Immature natural killer cell (primary cell): ENCODE measurements around the gene CFAP53. TPM values are rescaled to one million over a fixed set of nuclear protein-coding genes. Genes with fewer than 3 reads are reported as not detected.
"Not testable (repeated sequence)": the region's sequence is repeated elsewhere in the genome, so short reads cannot be mapped to it uniquely, and the experiment has no call there.

Source experiments
- DNase-seq, 3 donors: peaks; one replicate each; pipeline ENCODE4 v3.0.0; 2022; ENCODE audit warnings: mixed read lengths in 1 of 3
- H3K27ac Mint-ChIP-seq, 6 donors: one replicate each; pipeline ENCODE4 v1.8.0; 2020; ENCODE audit warnings: mixed read lengths in 6 of 6, mild to moderate bottlenecking in 5 of 6, inconsistent platforms in 4 of 6, moderate library complexity in 3 of 6
- H3K27me3 Mint-ChIP-seq, 3 donors: one replicate each; pipeline ENCODE4 v1.8.0; 2020 to 2021; ENCODE audit warnings: low read depth in 3 of 3, mild to moderate bottlenecking in 3 of 3, mixed read lengths in 3 of 3, moderate library complexity in 3 of 3, inconsistent platforms in 1 of 3
- H3K36me3 Mint-ChIP-seq, 3 donors: one replicate each; pipeline ENCODE4 v1.8.0; 2020; ENCODE audit warnings: mixed read lengths in 3 of 3, inconsistent platforms in 2 of 3, mild to moderate bottlenecking in 2 of 3
- H3K4me1 Mint-ChIP-seq, 2 donors: one replicate each; pipeline ENCODE4 v1.8.0; 2020; ENCODE audit warnings: inconsistent platforms in 2 of 2, mild to moderate bottlenecking in 2 of 2, mixed read lengths in 2 of 2, moderate library complexity in 1 of 2
- H3K4me3 Mint-ChIP-seq, 5 donors: one replicate each; pipeline ENCODE4 v1.8.0; 2020; ENCODE audit warnings: mild to moderate bottlenecking in 5 of 5, mixed read lengths in 5 of 5, inconsistent platforms in 3 of 5, moderate library complexity in 3 of 5
- H3K9me3 Mint-ChIP-seq, 6 donors: one replicate each; pipeline ENCODE4 v1.8.0; 2020; ENCODE audit warnings: mild to moderate bottlenecking in 6 of 6, mixed read lengths in 6 of 6, inconsistent platforms in 4 of 6, moderate library complexity in 3 of 6
- polyA plus RNA-seq, 3 donors: library from polyadenylated mRNA; unstranded; fragments of 300-500 nt; fragmentation: Illumina TruSeq; gene quantifications; one replicate each; pipeline ENCODE4 v1.2.3, GENCODE V29; 2021

The CFAP53 gene
- under 1 TPM in 2 of 3 donors, not detected in 1; 0.17 to 0.34 TPM for polyA plus RNA-seq

GRCh38 chr18:50266248-50266704, at the start of gene CFAP53:
TSS of gene CFAP53 (minus strand) at chr18:50266495. CDS start at chr18:50266404, 91 bp downstream.
- Mint-ChIP-seq H3K4me1 (peaks cover 30 to 38% of the 10 kb centered on the region in 2 donors), H3K4me3 (peak within 1 kb of the TSS; percentile 83 to 93 (median 91)), H3K9me3 (no peaks in the 10 kb centered on the region), H3K27me3 (peaks cover 8 to 16% (median 11%) of the 10 kb centered on the region in 3 donors), H3K36me3 (peaks cover 8 to 11% (median 9%) of the 10 kb centered on the region in 3 donors), H3K27ac (peak within 1 kb of the TSS; percentile 86 to 96 (median 95))
- DNase-seq: peak; percentile 92 to 94 (median 92)

- no peaks in the 10 kb centered on the region for H3K4me1 Mint-ChIP-seq
- H3K9me3 Mint-ChIP-seq: no peaks in the 10 kb centered on the region
Observed at GRCh38 chr18:50315100-50315871, 49.0 kb upstream of the CFAP53 start.

GRCh38 chr18:50313873-50314460, 47.7 kb upstream of the CFAP53 start:
- Mint-ChIP-seq H3K9me3 (no peaks in the 10 kb centered on the region), H3K36me3 (no peaks in the 10 kb centered on the region), H3K27me3 (peaks cover 8 to 22% (median 9%) of the 10 kb centered on the region in 3 donors), H3K4me1 (no peaks in the 10 kb centered on the region), H3K27ac (no peak overlapping the region), H3K4me3 (no peak overlapping the region)
- no peak for DNase-seq

More at GRCh38 chr18:50315100-50315871, 49.0 kb upstream of the CFAP53 start:
- H3K36me3 Mint-ChIP-seq: no peaks in the 10 kb centered on the region
- no peak for DNase-seq
- no peak overlapping the region for H3K27ac Mint-ChIP-seq
- peaks cover 7 to 13% (median 8%) of the 10 kb centered on the region in 3 donors for H3K27me3 Mint-ChIP-seq
- H3K4me3 Mint-ChIP-seq: no peak overlapping the region

GRCh38 chr18:50313031-50313607, 46.8 kb upstream of the CFAP53 start:
- Mint-ChIP-seq H3K4me1 (peaks cover 4 to 5% of the 10 kb centered on the region in 2 donors), H3K27ac (no peak overlapping the region), H3K27me3 (peaks cover 8 to 25% (median 9%) of the 10 kb centered on the region in 3 donors), H3K4me3 (no peak overlapping the region), H3K9me3 (no peaks in the 10 kb centered on the region), H3K36me3 (no peaks in the 10 kb centered on the region)
- DNase-seq: no peak

GRCh38 chr18:50312296-50313030, 46.2 kb upstream of the CFAP53 start:
- Mint-ChIP-seq H3K27ac (no peak overlapping the region), H3K9me3 (no peaks in the 10 kb centered on the region), H3K4me1 (peaks cover 10 to 12% of the 10 kb centered on the region in 2 donors), H3K4me3 (no peak overlapping the region), H3K36me3 (no peaks in the 10 kb centered on the region), H3K27me3 (peaks cover 9 to 30% (median 12%) of the 10 kb centered on the region in 3 donors)
- DNase-seq: no peak

- Mint-ChIP-seq H3K27me3 (peaks cover 8 to 27% (median 12%) of the 10 kb centered on the region in 3 donors), H3K4me3 (no peak overlapping the region), H3K27ac (no peak overlapping the region)
Observed at GRCh38 chr18:50311650-50312049, 45.4 kb upstream of the CFAP53 start.

GRCh38 chr18:50310080-50310479, 43.8 kb upstream of the CFAP53 start:
- no peaks in the 10 kb centered on the region for H3K36me3 Mint-ChIP-seq
- peak overlapping the region in 2 of 5 donors; percentile 14 to 41 for H3K4me3 Mint-ChIP-seq
- H3K4me1 Mint-ChIP-seq: peaks cover 20 to 24% of the 10 kb centered on the region in 2 donors
- no peak overlapping the region for H3K27ac Mint-ChIP-seq
- peaks cover 8 to 20% (median 12%) of the 10 kb centered on the region in 3 donors for H3K27me3 Mint-ChIP-seq
- DNase-seq: no peak
- H3K9me3 Mint-ChIP-seq: peaks cover 0 to 4% (median 3%) of the 10 kb centered on the region in 6 donors

More at GRCh38 chr18:50311650-50312049, 45.4 kb upstream of the CFAP53 start:
- Mint-ChIP-seq H3K36me3 (no peaks in the 10 kb centered on the region), H3K9me3 (no peaks in the 10 kb centered on the region), H3K4me1 (peaks cover 18 to 20% of the 10 kb centered on the region in 2 donors)
- no peak for DNase-seq

- not testable (repeated sequence) for DNase-seq, H3K27ac Mint-ChIP-seq, H3K36me3 Mint-ChIP-seq, H3K9me3 Mint-ChIP-seq
- Mint-ChIP-seq H3K27me3 (peaks cover 12 to 20% (median 13%) of the 10 kb centered on the region in 3 donors), H3K4me1 (peaks cover 20 to 24% of the 10 kb centered on the region in 2 donors), H3K4me3 (peak overlapping the region in 2 of 5 donors; percentile 92 to 97)
Observed at GRCh38 chr18:50308851-50309250, 42.6 kb upstream of the CFAP53 start.

GRCh38 chr18:50307738-50308470, 41.6 kb upstream of the CFAP53 start:
- peaks cover 20 to 24% of the 10 kb centered on the region in 2 donors for H3K4me1 Mint-ChIP-seq
- peaks cover 0 to 5% (median 3%) of the 10 kb centered on the region in 6 donors for H3K9me3 Mint-ChIP-seq
- peak overlapping the region; percentile 90 to 97 (median 93) for H3K4me3 Mint-ChIP-seq
- H3K27me3 Mint-ChIP-seq: peaks cover 12 to 20% (median 16%) of the 10 kb centered on the region in 3 donors
- peak; percentile 82 to 88 (median 84) for DNase-seq
- H3K27ac Mint-ChIP-seq: peak overlapping the region; percentile 44 to 81 (median 70)
- no peaks in the 10 kb centered on the region for H3K36me3 Mint-ChIP-seq

- Mint-ChIP-seq H3K27ac (peak overlapping the region; percentile 44 to 81 (median 70)), H3K36me3 (no peaks in the 10 kb centered on the region), H3K4me1 (peaks cover 20 to 24% of the 10 kb centered on the region in 2 donors), H3K9me3 (peaks cover 0 to 5% (median 3%) of the 10 kb centered on the region in 6 donors), H3K27me3 (peaks cover 12 to 20% (median 14%) of the 10 kb centered on the region in 3 donors), H3K4me3 (peak overlapping the region; percentile 90 to 97 (median 93))
- no peak for DNase-seq
Observed at GRCh38 chr18:50307400-50307737, 41.1 kb upstream of the CFAP53 start.

GRCh38 chr18:50306944-50307343, 40.6 kb upstream of the CFAP53 start:
- H3K27ac Mint-ChIP-seq: peak overlapping the region in 1 of 6 donors; percentile 59

GRCh38 chr18:50301074-50301473, 34.8 kb upstream of the CFAP53 start:
- Mint-ChIP-seq H3K4me3 (no peak overlapping the region), H3K27me3 (peaks cover 14 to 21% (median 16%) of the 10 kb centered on the region in 3 donors), H3K27ac (no peak overlapping the region), H3K36me3 (no peaks in the 10 kb centered on the region), H3K9me3 (peaks cover 0 to 5% (median 2%) of the 10 kb centered on the region in 6 donors), H3K4me1 (peaks cover 8 to 15% of the 10 kb centered on the region in 2 donors)
- DNase-seq: no peak

More at GRCh38 chr18:50306944-50307343, 40.6 kb upstream of the CFAP53 start:
- no peak for DNase-seq
- Mint-ChIP-seq H3K4me1 (peaks cover 20 to 24% of the 10 kb centered on the region in 2 donors), H3K9me3 (peaks cover 0 to 5% (median 3%) of the 10 kb centered on the region in 6 donors), H3K27me3 (peaks cover 12 to 20% (median 14%) of the 10 kb centered on the region in 3 donors), H3K4me3 (peak overlapping the region; percentile 90 to 97 (median 93)), H3K36me3 (no peaks in the 10 kb centered on the region)
